A549 treated with AZD9567 at 1 μM for 4 hours (cell line): ENCODE measurements around the gene SZRD1. TPM values are rescaled to one million over a fixed set of nuclear protein-coding genes. Genes with fewer than 3 reads are reported as not detected.

Experiments
- total RNA-seq: library from RNA; stranded (reverse); fragments of 200-300 nt; extraction: Qiagen RNA extraction; gene quantifications from 5 replicates; pipeline ENCODE4 v1.2.3, GENCODE V29; 2022; ENCODE audit not compliant: insufficient read depth

The SZRD1 gene
- total RNA-seq, result 90.1 to 98.0 TPM (median 90.9 TPM) in 5 replicates

GRCh38 chr1:16366722-16367257, at the start of gene SZRD1:
SZRD1 (plus strand) TSS chr1:16367242; CDS start chr1:16367258, 16 bp downstream.

GRCh38 chr1:16351994-16352841, 14.8 kb upstream of the SZRD1 start, which contains the start of gene FBXO42:
FBXO42 (minus strand) TSS chr1:16352480; CDS start chr1:16315418, 37,062 bp downstream.

DNA sequence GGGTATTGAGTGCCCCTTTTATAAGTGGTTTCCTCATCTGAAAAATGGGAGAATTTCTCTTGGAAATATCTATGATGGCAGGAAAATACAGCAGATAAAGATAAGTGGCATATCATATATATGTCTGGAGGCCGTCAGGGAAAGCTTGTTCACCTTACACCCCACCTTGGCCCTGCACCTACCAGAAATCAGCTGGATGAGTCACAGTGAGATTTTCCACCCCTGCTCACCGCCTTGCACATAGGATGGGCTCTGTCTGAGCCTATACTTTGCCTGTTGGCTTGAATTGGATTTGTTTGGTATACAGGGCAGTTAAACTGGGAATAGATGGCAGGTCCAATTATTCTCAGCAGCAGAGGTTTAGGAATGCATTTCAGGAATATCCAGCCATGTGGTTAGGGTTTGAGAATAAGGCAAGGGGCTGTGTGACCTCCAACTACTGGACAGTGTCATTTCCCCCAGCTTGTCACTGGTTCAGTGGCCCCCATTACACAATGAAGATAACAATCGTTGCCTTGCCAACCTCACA, 70.0 kb downstream of the SZRD1 start, which contains the start of gene SPATA21:
TSS of gene SPATA21 (minus strand) at position 479 of the 529 bp plus-strand sequence. CDS start 6,053 bp downstream, outside the sequence.

GRCh38 chr1:16440470-16441281, 73.6 kb downstream of the SZRD1 start, which contains the start of gene NECAP2:
NECAP2 (plus strand) TSS chr1:16440724; CDS start chr1:16440762, 38 bp downstream.

Other genes starting within 250 kb of the SZRD1 start
- gene EPHA2, start 211.2 kb upstream of the SZRD1 start, total RNA-seq, result 107 to 138 TPM (median 123 TPM) in 5 replicates
- 2.3 to 6.6 TPM (median 5.6 TPM) in 5 replicates for gene ARHGEF19, start 154.6 kb upstream of the SZRD1 start, total RNA-seq
- gene CPLANE2, start 130.1 kb upstream of the SZRD1 start, total RNA-seq, result 2.4 to 3.9 TPM (median 3.1 TPM) in 4 of 5 replicates, not detected in the other
- gene FBXO42, start 14.8 kb upstream of the SZRD1 start, total RNA-seq, result 8.6 to 11.8 TPM (median 9.6 TPM) in 5 replicates
- 0.08 to 0.11 TPM (median 0.09 TPM) in 3 of 5 replicates, not detected in the others for gene SPATA21, start 70.2 kb downstream of the SZRD1 start, total RNA-seq
- gene NECAP2, start 73.5 kb downstream of the SZRD1 start, total RNA-seq, result 38.3 to 48.5 TPM (median 39.9 TPM) in 5 replicates
- 4.3 TPM in 1 of 5 replicates, not detected in the others for gene RNU1-1, start 147.0 kb downstream of the SZRD1 start, total RNA-seq
- gene NBPF1, start 246.3 kb downstream of the SZRD1 start, total RNA-seq, result 13.8 to 26.3 TPM (median 23.6 TPM) in 5 replicates